Hepatocyte (in vitro differentiated cells): ENCODE results near the gene DUSP28. TPM values are rescaled to one million over a fixed set of nuclear protein-coding genes. Genes with fewer than 3 reads are reported as not detected.

Experiments
- DNase-seq: peaks from one replicate; pipeline ENCODE4 v3.0.0-alpha.2; 2016; ENCODE audit warnings: low spot score
- H2AFZ ChIP-seq: fragments of 200-600 bp; sonication (generic); 2 replicates; pipeline ENCODE4 v1.6.0; 2016; ENCODE audit warnings: antibody characterized with exemption, mild to moderate bottlenecking
- H3K27ac ChIP-seq: fragments of 200-600 bp; sonication (generic); 2 replicates; pipeline ENCODE4 v1.5.1; 2016; ENCODE audit warnings: mild to moderate bottlenecking
- H3K27me3 ChIP-seq: fragments of 200-600 bp; sonication (generic); 2 replicates; pipeline ENCODE4 v1.6.1; 2016
- H3K36me3 ChIP-seq: fragments of 200-600 bp; sonication (generic); replicated peaks from 2 replicates; pipeline ENCODE4 v1.5.1; 2016; ENCODE audit warnings: low read depth; ENCODE audit not compliant: insufficient read depth
- H3K4me1 ChIP-seq: fragments of 200-600 bp; sonication (generic); 2 replicates; pipeline ENCODE4 v1.5.1; 2016; ENCODE audit warnings: mild to moderate bottlenecking, moderate library complexity; ENCODE audit not compliant: insufficient read depth
- H3K4me2 ChIP-seq: fragments of 200-600 bp; sonication (generic); 2 replicates; pipeline ENCODE4 v1.6.0; 2016
- H3K4me3 ChIP-seq: fragments of 200-600 bp; sonication (generic); 2 replicates; pipeline ENCODE4 v1.5.1; 2016; ENCODE audit warnings: mild to moderate bottlenecking
- H3K79me2 ChIP-seq: fragments of 200-600 bp; sonication (generic); 2 replicates; pipeline ENCODE4 v1.6.0; 2017; ENCODE audit warnings: mild to moderate bottlenecking
- H3K9me2 ChIP-seq: fragments of 200-600 bp; sonication (generic); replicated peaks from 2 replicates; pipeline ENCODE4 v1.6.0; 2017; ENCODE audit warnings: mild to moderate bottlenecking; ENCODE audit not compliant: insufficient read depth
- H3K9me3 ChIP-seq: fragments of 200-600 bp; sonication (generic); 2 replicates; pipeline ENCODE4 v1.5.1; 2016; ENCODE audit warnings: low read depth, mild to moderate bottlenecking
- H4K20me1 ChIP-seq: fragments of 200-600 bp; sonication (generic); 2 replicates; pipeline ENCODE4 v1.6.0; 2016; ENCODE audit warnings: mild to moderate bottlenecking; ENCODE audit not compliant: insufficient read depth, poor library complexity, severe bottlenecking
- EZH2 ChIP-seq: fragments of 200-600 bp; sonication (generic); IDR thresholded peaks from 2 replicates; pipeline ENCODE4 v1.6.1; 2016; ENCODE audit warnings: antibody characterized with exemption, mild to moderate bottlenecking, borderline replicate concordance
- EZH2phosphoT487 ChIP-seq: fragments of 200-600 bp; sonication (generic); IDR thresholded peaks from one replicate; pipeline ENCODE4 v1.6.1; 2018; ENCODE audit warnings: antibody characterized with exemption, mild to moderate bottlenecking, low read depth, moderate library complexity; ENCODE audit not compliant: unreplicated experiment, severe bottlenecking
- WGBS: methylation state at CpG from one replicate; pipeline ENCODE4 v1.1.6; 2016; ENCODE audit warnings: low lambda C conversion rate; ENCODE audit errors: missing lambda C conversion rate; 5-methylcytosine and 5-hydroxymethylcytosine counted together
- polyA plus RNA-seq: library from polyadenylated mRNA; unstranded; fragments of >200 nt; fragmentation: Nextera tagmentation; extraction: Ambion mirVana; gene quantifications from 2 replicates; pipeline ENCODE4 v1.2.1, GENCODE V29; 2016
- total RNA-seq: library from RNA; depleted of rRNA; stranded (reverse); fragments of >200 nt; gene quantifications from 2 replicates; pipeline ENCODE4 v1.2.3, GENCODE V29; 2014
- TF ChIP-seq, protein P1 (sequence below): fragments of 200-600 bp; sonication (generic); IDR thresholded peaks from 2 replicates; pipeline ENCODE4 v1.5.1; 2016; ENCODE audit warnings: antibody characterized with exemption, mild to moderate bottlenecking; ENCODE audit not compliant: poor library complexity

The DUSP28 gene
- total and polyA plus RNA-seq, 2 experiments from 2014 or later, result 4.6 to 6.8 TPM

DNA sequence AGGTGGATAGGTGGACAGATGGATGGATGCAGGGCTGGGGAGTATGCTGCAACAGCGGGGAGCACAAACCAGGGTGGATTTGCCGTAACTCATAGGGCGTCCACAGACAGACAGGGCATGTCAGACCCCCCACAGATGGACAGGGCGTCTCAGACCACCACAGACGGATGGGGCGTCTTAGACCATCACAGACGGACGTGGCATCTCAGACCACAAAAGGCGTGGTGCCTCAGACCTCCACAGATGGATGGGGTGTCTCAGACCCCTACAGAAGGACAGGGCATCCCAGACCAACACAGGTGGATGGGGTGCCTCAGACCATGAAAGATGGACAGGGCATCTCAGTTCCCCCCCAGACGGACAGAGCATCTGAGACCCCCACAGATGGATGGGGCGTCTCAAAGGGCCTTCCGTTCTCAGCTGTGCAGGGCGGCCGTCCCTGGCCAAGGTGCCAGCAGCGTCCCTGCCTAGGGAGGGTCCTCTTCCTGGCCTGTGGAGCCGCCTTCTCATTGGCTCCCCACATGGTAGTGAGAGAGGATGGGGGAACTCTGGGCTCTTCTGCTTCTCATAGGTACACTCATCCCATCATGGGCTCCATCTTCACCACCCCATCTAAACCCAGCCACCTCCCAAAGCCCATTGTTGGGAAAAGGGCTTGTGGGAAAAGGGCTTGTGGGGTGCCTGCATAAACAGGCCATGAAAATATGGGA, 4.5 kb upstream of the DUSP28 start:
- Histone ChIP-seq H3K9me3 (peaks cover 2% of the 10 kb centered on the region), H3K27me3 (no peaks in the 10 kb centered on the region), H3K4me1 (peaks cover 22% of the 10 kb centered on the region), H3K4me2 (no peak overlapping the region), H2AFZ (no peak overlapping the region), H4K20me1 (peaks cover 18% of the 10 kb centered on the region), H3K9me2 (no peaks in the 10 kb centered on the region), H3K4me3 (no peak overlapping the region), H3K27ac (no peak overlapping the region), H3K79me2 (peaks cover 50% of the 10 kb centered on the region), H3K36me3 (no peaks in the 10 kb centered on the region)
- no peak for DNase-seq
- TF ChIP-seq, protein P1, sequence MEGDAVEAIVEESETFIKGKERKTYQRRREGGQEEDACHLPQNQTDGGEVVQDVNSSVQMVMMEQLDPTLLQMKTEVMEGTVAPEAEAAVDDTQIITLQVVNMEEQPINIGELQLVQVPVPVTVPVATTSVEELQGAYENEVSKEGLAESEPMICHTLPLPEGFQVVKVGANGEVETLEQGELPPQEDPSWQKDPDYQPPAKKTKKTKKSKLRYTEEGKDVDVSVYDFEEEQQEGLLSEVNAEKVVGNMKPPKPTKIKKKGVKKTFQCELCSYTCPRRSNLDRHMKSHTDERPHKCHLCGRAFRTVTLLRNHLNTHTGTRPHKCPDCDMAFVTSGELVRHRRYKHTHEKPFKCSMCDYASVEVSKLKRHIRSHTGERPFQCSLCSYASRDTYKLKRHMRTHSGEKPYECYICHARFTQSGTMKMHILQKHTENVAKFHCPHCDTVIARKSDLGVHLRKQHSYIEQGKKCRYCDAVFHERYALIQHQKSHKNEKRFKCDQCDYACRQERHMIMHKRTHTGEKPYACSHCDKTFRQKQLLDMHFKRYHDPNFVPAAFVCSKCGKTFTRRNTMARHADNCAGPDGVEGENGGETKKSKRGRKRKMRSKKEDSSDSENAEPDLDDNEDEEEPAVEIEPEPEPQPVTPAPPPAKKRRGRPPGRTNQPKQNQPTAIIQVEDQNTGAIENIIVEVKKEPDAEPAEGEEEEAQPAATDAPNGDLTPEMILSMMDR, result no peak
- TF ChIP-seq EZH2phosphoT487, result no peak
- TF ChIP-seq EZH2, result no peak
- WGBS, result 91% methylated on average over 16 of the region's 16 CpGs

DNA sequence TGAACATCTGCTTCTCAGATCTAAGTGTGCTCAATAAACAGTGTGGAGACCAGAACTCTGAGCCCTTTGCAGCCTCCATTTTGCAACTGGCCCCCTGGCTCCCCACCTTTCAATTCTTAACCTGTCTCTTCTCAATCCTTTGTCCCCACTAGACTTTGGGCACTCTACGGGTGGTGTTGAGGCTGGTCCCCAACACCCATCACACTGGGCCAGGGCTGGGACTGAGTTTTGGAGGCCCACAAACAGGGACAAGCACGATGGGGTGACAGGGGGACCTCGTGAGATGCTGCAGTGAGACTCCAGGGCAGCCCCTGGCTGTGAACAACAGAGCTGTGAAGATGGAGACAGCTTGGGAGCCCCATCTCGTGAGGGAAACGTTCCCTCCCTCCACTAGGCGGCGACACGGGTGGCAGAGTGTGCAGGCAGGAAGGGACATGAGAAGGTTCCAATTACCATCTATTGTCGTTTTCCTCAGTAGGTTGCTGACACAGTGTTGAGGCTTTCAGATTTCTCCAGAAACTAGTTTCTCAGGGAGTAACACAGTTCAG, 3.5 kb upstream of the DUSP28 start:
- no peaks in the 10 kb centered on the region for H3K9me2 ChIP-seq
- H3K9me3 ChIP-seq, result no peaks in the 10 kb centered on the region
- H3K4me3 ChIP-seq, result no peak overlapping the region
- no peak overlapping the region for H2AFZ ChIP-seq
- H3K36me3 ChIP-seq, result no peaks in the 10 kb centered on the region
- H3K27ac ChIP-seq, result peak overlapping the region; percentile 56
- H3K4me1 ChIP-seq, result peaks cover 25% of the 10 kb centered on the region
- TF ChIP-seq, protein P1, result peak; percentile 19
- TF ChIP-seq EZH2, result no peak
- WGBS, result 62% methylated on average over 9 of the region's 9 CpGs
- H4K20me1 ChIP-seq, result peaks cover 18% of the 10 kb centered on the region
- DNase-seq, result peak; percentile 41
- H3K79me2 ChIP-seq, result peaks cover 50% of the 10 kb centered on the region
- no peaks in the 10 kb centered on the region for H3K27me3 ChIP-seq
- H3K4me2 ChIP-seq, result no peak overlapping the region

DNA sequence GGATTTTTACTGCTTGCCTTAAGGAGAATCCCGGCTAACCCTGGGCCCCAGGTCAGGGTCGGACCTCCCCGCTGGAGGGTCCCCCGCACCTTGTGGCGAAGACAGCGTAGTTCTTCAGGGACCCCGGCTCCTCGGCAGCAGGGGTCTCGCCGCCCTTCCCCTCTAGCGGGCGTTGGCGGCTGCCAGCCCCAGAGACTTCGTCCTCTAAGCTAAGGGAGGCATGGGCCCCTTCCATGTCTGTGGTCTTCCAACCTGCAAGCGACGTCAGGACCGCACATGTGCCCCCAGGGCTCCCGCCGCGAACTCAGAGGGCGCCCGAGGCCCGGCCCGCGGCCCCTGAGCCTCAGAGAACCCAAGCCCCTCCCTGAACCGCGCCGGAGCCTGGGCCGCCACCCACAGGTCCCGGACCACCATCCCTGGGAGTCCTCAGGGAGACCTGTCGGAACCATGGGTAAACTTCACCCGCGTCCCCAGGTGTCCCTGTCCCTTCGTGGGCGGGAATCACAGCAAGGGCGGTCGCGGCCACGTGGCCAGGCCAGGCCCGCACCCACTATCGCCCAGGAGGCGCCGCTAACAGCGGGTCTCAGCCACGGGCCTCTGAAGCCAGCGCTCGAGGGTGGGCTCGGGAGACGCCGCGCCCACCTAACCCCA, 2.9 kb upstream of the DUSP28 start:
- Histone ChIP-seq H3K4me2 (peak overlapping the region; percentile 100), H2AFZ (no peak overlapping the region), H3K9me2 (no peaks in the 10 kb centered on the region), H3K36me3 (no peaks in the 10 kb centered on the region), H3K27me3 (no peaks in the 10 kb centered on the region), H3K79me2 (peaks cover 50% of the 10 kb centered on the region), H4K20me1 (peaks cover 18% of the 10 kb centered on the region), H3K4me3 (peak overlapping the region; percentile 62), H3K27ac (no peak overlapping the region), H3K4me1 (peaks cover 31% of the 10 kb centered on the region), H3K9me3 (no peaks in the 10 kb centered on the region)
- 81% methylated on average over 16 of the region's 51 CpGs for WGBS
- TF ChIP-seq, protein P1, result no peak
- TF ChIP-seq EZH2 (no peak), EZH2phosphoT487 (no peak)
- peak; percentile 6 for DNase-seq
